Activated effector memory CD4-positive, alpha-beta T cell treated with Interleukin-2 at 50 U/mL for 16 hours (primary cell): ENCODE measurements around the gene COMMD6.
"Not testable (repeated sequence)": the region's sequence is repeated elsewhere in the genome, so short reads cannot be mapped to it uniquely, and the experiment has no call there.

ENCODE experiments used
- DNase-seq: peaks from one replicate; pipeline ENCODE4 v3.0.0-alpha.2; 2020

COMMD6 gene

GRCh38 chr13:75537401-75538365 lies at the start of gene COMMD6:
COMMD6 (minus strand) TSS chr13:75537841; CDS start chr13:75537805, 36 bp downstream.
- DNase-seq, result peak; percentile 61

GRCh38 chr13:75585153-75585552 lies 47.5 kb upstream of the COMMD6 start:
- DNase-seq, result no peak

GRCh38 chr13:75583091-75583490 lies 45.5 kb upstream of the COMMD6 start:
- no peak for DNase-seq

GRCh38 chr13:75581874-75582640 lies 44.4 kb upstream of the COMMD6 start:
- no peak for DNase-seq

GRCh38 chr13:75579529-75579928 lies 41.9 kb upstream of the COMMD6 start:
- no peak for DNase-seq

- no peak for DNase-seq
Observed at GRCh38 chr13:75569576-75569975, 31.9 kb upstream of the COMMD6 start.

- DNase-seq, result no peak
Observed at GRCh38 chr13:75566658-75567057, 29.0 kb upstream of the COMMD6 start.

GRCh38 chr13:75558145-75558840 lies 20.7 kb upstream of the COMMD6 start:
- DNase-seq, result no peak

- no peak for DNase-seq
Observed at GRCh38 chr13:75556961-75557360, 19.3 kb upstream of the COMMD6 start.

- DNase-seq, result no peak
Observed at GRCh38 chr13:75555836-75556235, 18.2 kb upstream of the COMMD6 start.

- DNase-seq, result no peak
Observed at GRCh38 chr13:75554981-75555380, 17.3 kb upstream of the COMMD6 start.

- no peak for DNase-seq
Observed at GRCh38 chr13:75554464-75554863, 16.8 kb upstream of the COMMD6 start.

GRCh38 chr13:75550159-75550567 lies 12.5 kb upstream of the COMMD6 start:
- no peak for DNase-seq

- peak; percentile 96 for DNase-seq
Observed at GRCh38 chr13:75549262-75550158, 11.9 kb upstream of the COMMD6 start, which contains the start of gene UCHL3. UCHL3 (plus strand) TSS chr13:75549791; CDS start chr13:75549821, 30 bp downstream.

GRCh38 chr13:75547917-75548316 lies 10.3 kb upstream of the COMMD6 start:
- no peak for DNase-seq

GRCh38 chr13:75545386-75545785 lies 7.7 kb upstream of the COMMD6 start:
- not testable (repeated sequence) for DNase-seq

GRCh38 chr13:75544681-75545330 lies 7.2 kb upstream of the COMMD6 start:
- no peak for DNase-seq

- DNase-seq, result no peak
Observed at GRCh38 chr13:75541961-75542360, 4.3 kb upstream of the COMMD6 start.

GRCh38 chr13:75541287-75541686 lies 3.6 kb upstream of the COMMD6 start:
- no peak for DNase-seq

- no peak for DNase-seq
Observed at GRCh38 chr13:75533861-75534260, 3.8 kb downstream of the COMMD6 start.

GRCh38 chr13:75530549-75530961 lies 7.1 kb downstream of the COMMD6 start:
- no peak for DNase-seq
